Measurements from ENCODE around the gene MEGF6.

The MEGF6 gene

GRCh38 chr1:3501856-3502640 is 109.3 kb downstream of the MEGF6 start:
- peak; percentile 53 for DNase-seq

- DNase-seq = no peak
These were observed 109.9 kb downstream of the MEGF6 start for GRCh38 chr1:3501437-3501836.

GRCh38 chr1:3500265-3500835 is 111.0 kb downstream of the MEGF6 start:
- DNase-seq = no peak

- no peak for DNase-seq
These were observed 111.7 kb downstream of the MEGF6 start for GRCh38 chr1:3499611-3500010.

- no peak for DNase-seq
These were observed 112.3 kb downstream of the MEGF6 start for GRCh38 chr1:3498986-3499385.

GRCh38 chr1:3498246-3498930 is 112.9 kb downstream of the MEGF6 start:
- DNase-seq = no peak

GRCh38 chr1:3497521-3497920 is 113.8 kb downstream of the MEGF6 start:
- DNase-seq = no peak

- no peak for DNase-seq
These were observed 114.4 kb downstream of the MEGF6 start for GRCh38 chr1:3496916-3497315.

GRCh38 chr1:3495776-3496745 is 115.2 kb downstream of the MEGF6 start:
- no peak for DNase-seq

- no peak for DNase-seq
These were observed 116.7 kb downstream of the MEGF6 start for GRCh38 chr1:3494321-3495308.

- DNase-seq = no peak
These were observed 118.6 kb downstream of the MEGF6 start for GRCh38 chr1:3492545-3493246.

GRCh38 chr1:3491291-3492246 is 119.7 kb downstream of the MEGF6 start:
- DNase-seq = peak; percentile 85

- no peak for DNase-seq
These were observed 121.1 kb downstream of the MEGF6 start for GRCh38 chr1:3490046-3490745.

GRCh38 chr1:3488432-3488831 is 122.9 kb downstream of the MEGF6 start:
- no peak for DNase-seq

- no peak for DNase-seq
These were observed 126.3 kb downstream of the MEGF6 start for GRCh38 chr1:3485016-3485415.

- DNase-seq = peak; percentile 65
These were observed 127.4 kb downstream of the MEGF6 start for GRCh38 chr1:3483801-3484444.

GRCh38 chr1:3483380-3483779 is 127.9 kb downstream of the MEGF6 start:
- DNase-seq = no peak

- peak; percentile 77 for DNase-seq
These were observed 128.9 kb downstream of the MEGF6 start for GRCh38 chr1:3482378-3482849.

Measured in RPMI8226 (cell line).